ENCODE measurements around the gene LEMD1.

DNA sequence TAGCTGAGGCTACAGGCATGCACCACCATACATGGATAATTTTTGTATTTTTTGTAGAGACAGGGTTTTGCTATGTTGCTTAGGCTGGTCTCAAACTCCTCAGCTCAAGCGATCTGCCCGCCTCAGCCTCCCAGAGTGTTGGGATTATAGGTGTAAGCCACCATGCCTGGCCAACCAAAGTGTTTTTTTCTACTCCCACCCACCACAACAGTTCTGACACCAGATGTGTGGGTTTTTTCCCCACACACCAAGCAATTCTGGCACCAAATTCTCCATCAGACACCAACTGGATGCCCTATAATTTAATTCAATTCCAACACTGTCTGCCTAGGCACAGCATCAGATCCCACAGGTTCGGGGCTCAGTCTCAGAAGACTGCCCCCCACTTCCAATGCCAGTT lies 44.5 kb downstream of the LEMD1 start:
- no peak for TF ChIP-seq GATA2 (IDR thresholded peaks at IDR 0.05; ENCODE audit: low read depth, low read length)
- TF ChIP-seq GATA3 (IDR thresholded peaks at IDR 0.05; ENCODE audit: low read depth, low read length) = no peak

Measured in SH-SY5Y (cell line).